GM12878 (cell line): ENCODE data around the gene TOX2. TPM values are rescaled to one million over a fixed set of nuclear protein-coding genes. Genes with fewer than 3 reads are reported as not detected.

Experiments used
- ATAC-seq: fragments of 200-7000 bp; cut with Tn5 transposase; 3 replicates; pipeline ENCODE4 v1.9.1; 2020; ENCODE audit warnings: mild to moderate bottlenecking, moderate library complexity
- BruUV-seq: library from RNA; stranded (reverse); fragments of 400-500 nt; replicated peaks from 2 replicates; lab custom pipeline; 2021; lab: Mats Ljungman, UMichigan
- CTCF ChIA-PET: fragments of 300-600 bp; sonication (Branson Sonifier 250); formaldehyde crosslinking; extraction: SDS; loops from one replicate; lab custom pipeline; 2021; ENCODE audit warnings: inconsistent platforms; lab: Yijun Ruan, JAX
- POLR2A ChIA-PET: fragments of 350-600 bp; formaldehyde crosslinking; extraction: SDS; loops from one replicate; lab custom pipeline; 2021; ENCODE audit warnings: inconsistent platforms; lab: Charles Lee
- RAD21 ChIA-PET: fragments of 300-600 bp; sonication (Branson Sonifier 250); formaldehyde crosslinking; loops from one replicate; lab custom pipeline; 2023; ENCODE audit warnings: antibody characterized with exemption; ENCODE audit not compliant: unreplicated experiment; lab: Charles Lee
- SMC1A ChIA-PET: fragments of 300-600 bp; sonication (Branson Sonifier 250); formaldehyde crosslinking; loops from one replicate; lab custom pipeline; 2023; ENCODE audit not compliant: unreplicated experiment, uncharacterized antibody; lab: Charles Lee
- DNase-seq: peaks from one replicate; pipeline ENCODE4 v3.0.0-alpha.2; 2011; ENCODE audit warnings: low read depth, low spot score
- FAIRE-seq: peaks from 3 replicates; lab custom pipeline; 2011; peaks lifted over from hg19 to GRCh38; lab: Jason Lieb, UNC
- H2AFZ ChIP-seq: 2 replicates; pipeline ENCODE4 v1.6.0; 2011; ENCODE audit warnings: low read depth, low read length, control low read depth; ENCODE audit not compliant: control insufficient read depth
- H3K27ac ChIP-seq: 2 replicates; pipeline ENCODE4 v1.5.1; 2011; ENCODE audit warnings: control low read depth; ENCODE audit not compliant: control insufficient read depth, insufficient read depth
- H3K27me3 ChIP-seq, 2 experiments: replicated peaks in 1 of 2; 2 replicates each; pipeline versions ENCODE4 v1.6.0 to v1.6.1; 2011; ENCODE audit warnings: low read length in 1 of 2; ENCODE audit not compliant: control insufficient read depth in 2 of 2, insufficient read depth in 2 of 2
- H3K36me3 ChIP-seq, 2 experiments: 2 replicates each; pipeline ENCODE4 v1.5.1; 2011; ENCODE audit warnings: low read length in 1 of 2; ENCODE audit not compliant: control insufficient read depth in 2 of 2, insufficient read depth in 2 of 2
- H3K4me1 ChIP-seq: 2 replicates; pipeline ENCODE4 v1.6.1; 2011; ENCODE audit warnings: mild to moderate bottlenecking, low read length, moderate library complexity, mixed read lengths; ENCODE audit not compliant: control insufficient read depth, insufficient read depth
- H3K4me2 ChIP-seq: 2 replicates; pipeline ENCODE4 v1.6.0; 2011; ENCODE audit warnings: control low read depth; ENCODE audit not compliant: control insufficient read depth, insufficient read depth
- H3K4me3 ChIP-seq: fragments of 200-600 bp; sonication (generic); 2 replicates; pipeline ENCODE4 v1.5.1; 2016
- H3K79me2 ChIP-seq: 2 replicates; pipeline ENCODE4 v1.6.0; 2011; ENCODE audit warnings: low read length; ENCODE audit not compliant: control insufficient read depth, insufficient read depth
- H3K9ac ChIP-seq: 2 replicates; pipeline ENCODE4 v1.8.0; 2011; ENCODE audit warnings: low read length, control low read depth, mixed read lengths; ENCODE audit not compliant: control insufficient read depth, insufficient read depth
- H3K9me3 ChIP-seq: replicated peaks from 3 replicates; pipeline ENCODE4 v1.5.1; 2011; ENCODE audit warnings: mild to moderate bottlenecking, low read length; ENCODE audit not compliant: control insufficient read depth, insufficient read depth
- H4K20me1 ChIP-seq: 2 replicates; pipeline ENCODE4 v1.6.0; 2011; ENCODE audit not compliant: control insufficient read depth, insufficient read depth
- CHD4 ChIP-seq: fragments of 200-600 bp; sonication (generic); IDR thresholded peaks from 2 replicates; pipeline ENCODE4 v1.6.1; 2016; ENCODE audit warnings: mild to moderate bottlenecking
- EED ChIP-seq: sonication (generic); IDR thresholded peaks from 2 replicates; pipeline ENCODE4 v1.6.1; 2016; ENCODE audit warnings: antibody characterized with exemption, low read depth
- PAX8 ChIP-seq: fragments of 450-650 bp; IDR thresholded peaks from 2 replicates; pipeline ENCODE4 v1.6.1; 2017; ENCODE audit warnings: mild to moderate bottlenecking, moderate library complexity
- POLR2AphosphoS5 ChIP-seq: IDR thresholded peaks from 2 replicates; pipeline ENCODE4 v1.6.1; 2011; ENCODE audit warnings: mild to moderate bottlenecking, low read length, inconsistent platforms
- RAD21 ChIP-seq: IDR thresholded peaks from 2 replicates; pipeline ENCODE4 v1.6.1; 2011; ENCODE audit warnings: mild to moderate bottlenecking, low read depth, low read length, moderate library complexity; ENCODE audit not compliant: insufficient read depth
- SMC3 ChIP-seq: IDR thresholded peaks from 2 replicates; pipeline ENCODE4 v1.6.1; 2011; ENCODE audit warnings: low read length, improper control_type of control experiment, borderline replicate concordance
- SP1 ChIP-seq: IDR thresholded peaks from one replicate; pipeline ENCODE4 v1.6.1; 2011; ENCODE audit warnings: low read depth, low read length
- YBX1 ChIP-seq: fragments of 450-650 bp; IDR thresholded peaks from 2 replicates; pipeline ENCODE4 v1.6.1; 2016; ENCODE audit warnings: antibody characterized with exemption
- ZZZ3 ChIP-seq: IDR thresholded peaks from 2 replicates; pipeline ENCODE4 v1.6.1; 2011; ENCODE audit warnings: low read depth; ENCODE audit not compliant: control insufficient read depth, insufficient read length
- WGBS: methylation state at CpG from one replicate; pipeline ENCODE4 v1.1.6; 2016; ENCODE audit warnings: low lambda C conversion rate; ENCODE audit not compliant: insufficient replicate concordance, insufficient coverage; ENCODE audit errors: missing lambda C conversion rate; 5-methylcytosine and 5-hydroxymethylcytosine counted together
- in situ Hi-C: fragments of 300-500 bp; cut with MboI; formaldehyde crosslinking; loops from 9 replicates; pipeline ENCODE4 v1.14.3; 2018; ENCODE audit warnings: mixed read lengths
- intact Hi-C: fragments of 100-400 bp; cut with micrococcal nuclease; formaldehyde crosslinking; loops from one replicate; pipeline ENCODE4 v1.14.2; 2022; ENCODE audit not compliant: unreplicated experiment
- polyA plus RNA-seq, 11 experiments: library from polyadenylated mRNA; depleted of rRNA in 4 of 11; unstranded in 6 of 11; stranded (reverse) in 5 of 11; fragments of >200 nt; fragmentation: Nextera tagmentation in 4 of 11; fragmentation: Illumina TruSeq in 1 of 11; extraction: Ambion mirVana in 4 of 11; extraction: Trizol in 1 of 11; gene quantifications; 1 replicate in 1 of 11; 2 replicates in 10 of 11; pipeline versions ENCODE4 v1.2.1 to v1.2.3, GENCODE V29; 2011 to 2016; ENCODE audit warnings: inconsistent platforms in 2 of 11, missing spikeins in 2 of 11, low read depth in 1 of 11
- total RNA-seq, 4 experiments: library from RNA; depleted of rRNA in 3 of 4; stranded (reverse); fragments of >200 nt in 3 of 4; fragmentation: Illumina TruSeq in 1 of 4; extraction: Trizol in 1 of 4; gene quantifications; 2 replicates each; pipeline versions ENCODE4 v1.2.1 to v1.2.3, GENCODE V29; 2013 to 2021
- TF ChIP-seq, protein P1 (sequence below): fragments of 450-650 bp; IDR thresholded peaks from 2 replicates; pipeline ENCODE4 v1.6.1; 2017; ENCODE audit warnings: antibody characterized with exemption, mild to moderate bottlenecking, moderate library complexity
- TF ChIP-seq, protein P2 (sequence below): fragments of 450-650 bp; IDR thresholded peaks from 2 replicates; pipeline ENCODE4 v1.6.1; 2016; ENCODE audit warnings: mild to moderate bottlenecking
- TF ChIP-seq, protein P3 (sequence below): fragments of 450-650 bp; IDR thresholded peaks from 2 replicates; pipeline ENCODE4 v1.6.1; 2017; ENCODE audit warnings: mild to moderate bottlenecking
- TF ChIP-seq, protein P4 (sequence below): fragments of 450-650 bp; IDR thresholded peaks from 2 replicates; pipeline ENCODE4 v1.6.1; 2016; ENCODE audit warnings: mild to moderate bottlenecking, moderate library complexity, borderline replicate concordance

Gene TOX2
- total and polyA plus RNA-seq, 10 of the 15 experiments (the other 5 are each of a cell fraction or from before 2014, with no cell fraction given): 2.6 to 40.5 (median 7.9) TPM

DNA sequence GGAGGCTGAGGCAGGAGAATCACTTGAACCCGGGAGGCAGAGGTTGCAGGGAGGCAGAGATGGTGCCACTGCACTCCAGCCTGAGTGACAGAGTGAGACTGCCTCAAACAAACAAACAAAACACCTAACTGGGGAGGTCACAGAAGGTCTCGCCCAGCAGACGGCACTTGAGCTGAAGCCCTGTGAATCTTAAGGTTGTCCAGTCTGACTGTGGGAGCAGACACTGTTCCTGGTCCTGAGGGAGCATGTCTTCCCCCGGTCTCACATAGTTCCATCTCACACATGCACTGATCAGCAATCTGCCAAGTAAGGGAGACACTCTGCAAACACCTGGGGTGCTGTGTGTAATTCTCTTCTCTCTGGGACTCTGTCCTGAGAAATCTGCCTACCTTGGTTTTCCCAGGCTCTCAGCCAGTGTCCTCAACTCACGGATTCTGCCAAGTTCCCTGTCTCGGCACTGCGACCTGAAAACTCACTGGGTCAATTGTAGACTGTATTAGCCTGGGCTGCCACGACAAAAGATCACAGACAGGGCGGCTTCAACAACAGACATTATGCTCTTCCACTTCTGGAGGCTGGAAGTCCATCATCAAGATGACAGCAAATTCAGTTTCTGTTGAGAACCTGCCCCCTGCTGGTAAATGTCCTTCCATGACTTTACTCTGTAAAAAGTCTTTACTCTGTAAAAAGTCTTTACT, 178.0 kb downstream of the TOX2 start:
- Histone ChIP-seq H3K4me3 (no peak overlapping the region), H3K9me3 (no peaks in the 10 kb centered on the region), H4K20me1 (no peaks in the 10 kb centered on the region), H3K9ac (no peak overlapping the region), H2AFZ (peak overlapping the region; percentile 39), H3K36me3 (no peaks in the 10 kb centered on the region), H3K27me3 (no peaks in the 10 kb centered on the region), H3K27ac (no peak overlapping the region), H3K79me2 (no peaks in the 10 kb centered on the region), H3K4me2 (no peak overlapping the region), H3K4me1 (peaks cover 8% of the 10 kb centered on the region)
- POLR2A ChIA-PET: interaction anchor here (0.8 to 1.2 kb wide), 2 partner anchors 11 to 643 kb away, joined by 3 to 4 read pairs; no protein-coding TSS in a partner anchor
- in situ Hi-C loops (no loop called here), intact Hi-C loops (loop anchor here (1.0 kb wide), 2 partner anchors 554 to 643 kb away; no protein-coding TSS in a partner anchor)
- 45% methylated on average over 9 of the region's 9 CpGs for WGBS
- CTCF ChIA-PET: interaction anchor here (1.0 to 4.4 kb wide), 18 partner anchors 9 to 643 kb away, joined by 3 to 36 read pairs (median 6); no protein-coding TSS in a partner anchor
- FAIRE-seq (peak; percentile 71), DNase-seq (no peak), ATAC-seq (peak; percentile 81)
- SMC1A ChIA-PET: interaction anchor here (0.6 to 6.1 kb wide), 13 partner anchors 12 to 644 kb away, joined by 3 to 55 read pairs (median 4); no protein-coding TSS in a partner anchor
- no TSS peak for BruUV-seq
- RAD21 ChIA-PET: interaction anchor here (0.8 to 3.9 kb wide), 6 partner anchors 8 to 644 kb away, joined by 3 to 38 read pairs (median 4); no protein-coding TSS in a partner anchor
- TF ChIP-seq, protein P1, sequence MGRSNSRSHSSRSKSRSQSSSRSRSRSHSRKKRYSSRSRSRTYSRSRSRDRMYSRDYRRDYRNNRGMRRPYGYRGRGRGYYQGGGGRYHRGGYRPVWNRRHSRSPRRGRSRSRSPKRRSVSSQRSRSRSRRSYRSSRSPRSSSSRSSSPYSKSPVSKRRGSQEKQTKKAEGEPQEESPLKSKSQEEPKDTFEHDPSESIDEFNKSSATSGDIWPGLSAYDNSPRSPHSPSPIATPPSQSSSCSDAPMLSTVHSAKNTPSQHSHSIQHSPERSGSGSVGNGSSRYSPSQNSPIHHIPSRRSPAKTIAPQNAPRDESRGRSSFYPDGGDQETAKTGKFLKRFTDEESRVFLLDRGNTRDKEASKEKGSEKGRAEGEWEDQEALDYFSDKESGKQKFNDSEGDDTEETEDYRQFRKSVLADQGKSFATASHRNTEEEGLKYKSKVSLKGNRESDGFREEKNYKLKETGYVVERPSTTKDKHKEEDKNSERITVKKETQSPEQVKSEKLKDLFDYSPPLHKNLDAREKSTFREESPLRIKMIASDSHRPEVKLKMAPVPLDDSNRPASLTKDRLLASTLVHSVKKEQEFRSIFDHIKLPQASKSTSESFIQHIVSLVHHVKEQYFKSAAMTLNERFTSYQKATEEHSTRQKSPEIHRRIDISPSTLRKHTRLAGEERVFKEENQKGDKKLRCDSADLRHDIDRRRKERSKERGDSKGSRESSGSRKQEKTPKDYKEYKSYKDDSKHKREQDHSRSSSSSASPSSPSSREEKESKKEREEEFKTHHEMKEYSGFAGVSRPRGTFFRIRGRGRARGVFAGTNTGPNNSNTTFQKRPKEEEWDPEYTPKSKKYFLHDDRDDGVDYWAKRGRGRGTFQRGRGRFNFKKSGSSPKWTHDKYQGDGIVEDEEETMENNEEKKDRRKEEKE: no peak
- TF ChIP-seq YBX1: no peak
- TF ChIP-seq, protein P2, sequence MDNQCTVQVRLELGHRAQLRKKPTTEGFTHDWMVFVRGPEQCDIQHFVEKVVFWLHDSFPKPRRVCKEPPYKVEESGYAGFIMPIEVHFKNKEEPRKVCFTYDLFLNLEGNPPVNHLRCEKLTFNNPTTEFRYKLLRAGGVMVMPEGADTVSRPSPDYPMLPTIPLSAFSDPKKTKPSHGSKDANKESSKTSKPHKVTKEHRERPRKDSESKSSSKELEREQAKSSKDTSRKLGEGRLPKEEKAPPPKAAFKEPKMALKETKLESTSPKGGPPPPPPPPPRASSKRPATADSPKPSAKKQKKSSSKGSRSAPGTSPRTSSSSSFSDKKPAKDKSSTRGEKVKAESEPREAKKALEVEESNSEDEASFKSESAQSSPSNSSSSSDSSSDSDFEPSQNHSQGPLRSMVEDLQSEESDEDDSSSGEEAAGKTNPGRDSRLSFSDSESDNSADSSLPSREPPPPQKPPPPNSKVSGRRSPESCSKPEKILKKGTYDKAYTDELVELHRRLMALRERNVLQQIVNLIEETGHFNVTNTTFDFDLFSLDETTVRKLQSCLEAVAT: no peak
- no peak for TF ChIP-seq CHD4
- TF ChIP-seq ZZZ3: no peak
- TF ChIP-seq RAD21: peak; percentile 59
- no peak for TF ChIP-seq EED
- TF ChIP-seq, protein P3, sequence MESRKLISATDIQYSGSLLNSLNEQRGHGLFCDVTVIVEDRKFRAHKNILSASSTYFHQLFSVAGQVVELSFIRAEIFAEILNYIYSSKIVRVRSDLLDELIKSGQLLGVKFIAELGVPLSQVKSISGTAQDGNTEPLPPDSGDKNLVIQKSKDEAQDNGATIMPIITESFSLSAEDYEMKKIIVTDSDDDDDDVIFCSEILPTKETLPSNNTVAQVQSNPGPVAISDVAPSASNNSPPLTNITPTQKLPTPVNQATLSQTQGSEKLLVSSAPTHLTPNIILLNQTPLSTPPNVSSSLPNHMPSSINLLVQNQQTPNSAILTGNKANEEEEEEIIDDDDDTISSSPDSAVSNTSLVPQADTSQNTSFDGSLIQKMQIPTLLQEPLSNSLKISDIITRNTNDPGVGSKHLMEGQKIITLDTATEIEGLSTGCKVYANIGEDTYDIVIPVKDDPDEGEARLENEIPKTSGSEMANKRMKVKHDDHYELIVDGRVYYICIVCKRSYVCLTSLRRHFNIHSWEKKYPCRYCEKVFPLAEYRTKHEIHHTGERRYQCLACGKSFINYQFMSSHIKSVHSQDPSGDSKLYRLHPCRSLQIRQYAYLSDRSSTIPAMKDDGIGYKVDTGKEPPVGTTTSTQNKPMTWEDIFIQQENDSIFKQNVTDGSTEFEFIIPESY: no peak
- TF ChIP-seq SMC3: peak; percentile 56; the same call in 1 of the 2 replicates
- no peak for TF ChIP-seq SP1
- no peak for TF ChIP-seq POLR2AphosphoS5
- TF ChIP-seq, protein P4, sequence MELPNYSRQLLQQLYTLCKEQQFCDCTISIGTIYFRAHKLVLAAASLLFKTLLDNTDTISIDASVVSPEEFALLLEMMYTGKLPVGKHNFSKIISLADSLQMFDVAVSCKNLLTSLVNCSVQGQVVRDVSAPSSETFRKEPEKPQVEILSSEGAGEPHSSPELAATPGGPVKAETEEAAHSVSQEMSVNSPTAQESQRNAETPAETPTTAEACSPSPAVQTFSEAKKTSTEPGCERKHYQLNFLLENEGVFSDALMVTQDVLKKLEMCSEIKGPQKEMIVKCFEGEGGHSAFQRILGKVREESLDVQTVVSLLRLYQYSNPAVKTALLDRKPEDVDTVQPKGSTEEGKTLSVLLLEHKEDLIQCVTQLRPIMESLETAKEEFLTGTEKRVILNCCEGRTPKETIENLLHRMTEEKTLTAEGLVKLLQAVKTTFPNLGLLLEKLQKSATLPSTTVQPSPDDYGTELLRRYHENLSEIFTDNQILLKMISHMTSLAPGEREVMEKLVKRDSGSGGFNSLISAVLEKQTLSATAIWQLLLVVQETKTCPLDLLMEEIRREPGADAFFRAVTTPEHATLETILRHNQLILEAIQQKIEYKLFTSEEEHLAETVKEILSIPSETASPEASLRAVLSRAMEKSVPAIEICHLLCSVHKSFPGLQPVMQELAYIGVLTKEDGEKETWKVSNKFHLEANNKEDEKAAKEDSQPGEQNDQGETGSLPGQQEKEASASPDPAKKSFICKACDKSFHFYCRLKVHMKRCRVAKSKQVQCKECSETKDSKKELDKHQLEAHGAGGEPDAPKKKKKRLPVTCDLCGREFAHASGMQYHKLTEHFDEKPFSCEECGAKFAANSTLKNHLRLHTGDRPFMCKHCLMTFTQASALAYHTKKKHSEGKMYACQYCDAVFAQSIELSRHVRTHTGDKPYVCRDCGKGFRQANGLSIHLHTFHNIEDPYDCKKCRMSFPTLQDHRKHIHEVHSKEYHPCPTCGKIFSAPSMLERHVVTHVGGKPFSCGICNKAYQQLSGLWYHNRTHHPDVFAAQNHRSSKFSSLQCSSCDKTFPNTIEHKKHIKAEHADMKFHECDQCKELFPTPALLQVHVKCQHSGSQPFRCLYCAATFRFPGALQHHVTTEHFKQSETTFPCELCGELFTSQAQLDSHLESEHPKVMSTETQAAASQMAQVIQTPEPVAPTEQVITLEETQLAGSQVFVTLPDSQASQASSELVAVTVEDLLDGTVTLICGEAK: no peak
- no peak for TF ChIP-seq PAX8
